Mucosa of stomach (tissue), 1 donor: ENCODE measurements around the gene C2CD4B.
A peak's percentile ranks its signal among the peaks of the same experiment; 100 is the strongest.

Experiments used
- H3K27me3 ChIP-seq: one replicate; pipeline ENCODE4 v1.7.0; 2013; ENCODE audit warnings: mild to moderate bottlenecking, low read length; ENCODE audit not compliant: control insufficient read depth, insufficient read depth
- H3K36me3 ChIP-seq: one replicate; pipeline ENCODE4 v1.7.0; 2013; ENCODE audit warnings: low read length; ENCODE audit not compliant: control insufficient read depth, insufficient read depth
- H3K4me1 ChIP-seq: one replicate; pipeline ENCODE4 v1.7.0; 2013; ENCODE audit warnings: mild to moderate bottlenecking, low read length; ENCODE audit not compliant: control insufficient read depth, insufficient read depth
- H3K4me3 ChIP-seq: one replicate; pipeline ENCODE4 v1.7.0; 2013; ENCODE audit warnings: low read length
- H3K9ac ChIP-seq: one replicate; pipeline ENCODE4 v1.7.0; 2013; ENCODE audit warnings: mild to moderate bottlenecking, low read length, moderate library complexity
- H3K9me3 ChIP-seq: one replicate; pipeline ENCODE4 v1.7.0; 2013; ENCODE audit warnings: mild to moderate bottlenecking, low read length, moderate library complexity; ENCODE audit not compliant: control insufficient read depth
- donor health status: Pancreatic carcinoma.

C2CD4B gene

GRCh38 chr15:62183130-62183529 is 18.0 kb upstream of the C2CD4B start:
- no peaks in the 10 kb centered on the region for H3K4me1 ChIP-seq
- H3K4me3 ChIP-seq: no peak overlapping the region
- H3K9me3 ChIP-seq: no peaks in the 10 kb centered on the region
- no peaks in the 10 kb centered on the region for H3K27me3 ChIP-seq
- no peaks in the 10 kb centered on the region for H3K36me3 ChIP-seq
- H3K9ac ChIP-seq: no peak overlapping the region

- Histone ChIP-seq H3K36me3 (no peaks in the 10 kb centered on the region), H3K27me3 (no peaks in the 10 kb centered on the region), H3K9ac (no peak overlapping the region), H3K9me3 (no peaks in the 10 kb centered on the region), H3K4me1 (no peaks in the 10 kb centered on the region), H3K4me3 (no peak overlapping the region)
These were observed 8.1 kb upstream of the C2CD4B start for GRCh38 chr15:62173215-62173614.

- Histone ChIP-seq H3K36me3 (no peaks in the 10 kb centered on the region), H3K4me3 (no peak overlapping the region)
These were observed 6.8 kb upstream of the C2CD4B start for GRCh38 chr15:62171882-62172281.

DNA sequence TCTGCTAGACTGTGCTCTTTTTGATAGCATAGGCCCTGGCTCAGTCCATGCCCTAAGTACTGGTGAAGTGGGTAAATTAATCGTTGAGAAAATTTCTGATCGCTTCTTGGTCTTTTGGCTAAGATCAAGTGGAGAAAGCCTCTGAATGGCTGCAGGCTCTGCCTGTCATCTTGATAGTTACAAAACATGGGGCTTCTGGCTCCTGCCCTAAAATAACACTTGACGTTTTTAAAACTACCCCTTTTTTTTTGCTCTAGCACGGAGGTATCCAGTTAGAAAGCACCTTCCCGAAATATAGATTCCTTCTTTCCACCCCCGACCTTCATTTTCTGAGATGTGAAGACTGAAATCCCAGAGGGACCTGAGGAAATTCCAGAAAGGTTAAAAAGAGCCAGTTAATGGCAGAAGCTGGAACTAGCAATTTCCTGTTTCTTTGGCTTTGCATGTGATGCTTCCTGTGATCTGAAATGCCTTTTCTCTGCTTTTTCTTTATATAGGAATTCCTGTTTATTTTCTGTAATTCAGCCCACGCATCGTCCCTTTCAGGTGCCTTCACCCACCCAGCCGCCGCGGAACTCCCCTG is 799 bp upstream of the C2CD4B start:
- Histone ChIP-seq H3K36me3 (no peaks in the 10 kb centered on the region), H3K9me3 (no peaks in the 10 kb centered on the region), H3K27me3 (peaks cover 14% of the 10 kb centered on the region), H3K4me1 (peaks cover 10% of the 10 kb centered on the region), H3K4me3 (peak overlapping the region; percentile 37), H3K9ac (no peak overlapping the region)

More at GRCh38 chr15:62171882-62172281, 6.8 kb upstream of the C2CD4B start:
- no peaks in the 10 kb centered on the region for H3K27me3 ChIP-seq
- no peak overlapping the region for H3K9ac ChIP-seq
- no peaks in the 10 kb centered on the region for H3K4me1 ChIP-seq
- H3K9me3 ChIP-seq: no peaks in the 10 kb centered on the region

- peaks cover 10% of the 10 kb centered on the region for H3K4me1 ChIP-seq
- H3K27me3 ChIP-seq: peaks cover 14% of the 10 kb centered on the region
- peak overlapping the region; percentile 65 for H3K9ac ChIP-seq
These were observed 535 bp downstream of the C2CD4B start for GRCh38 chr15:62164396-62165103.

GRCh38 chr15:62164014-62164395 is 1.1 kb downstream of the C2CD4B start:
- no peaks in the 10 kb centered on the region for H3K36me3 ChIP-seq
- no peak overlapping the region for H3K4me3 ChIP-seq
- H3K9me3 ChIP-seq: no peaks in the 10 kb centered on the region
- H3K9ac ChIP-seq: peak overlapping the region; percentile 58
- H3K4me1 ChIP-seq: peaks cover 10% of the 10 kb centered on the region
- H3K27me3 ChIP-seq: peaks cover 14% of the 10 kb centered on the region

More at GRCh38 chr15:62164396-62165103, 535 bp downstream of the C2CD4B start:
- H3K4me3 ChIP-seq: peak overlapping the region; percentile 37
- no peaks in the 10 kb centered on the region for H3K36me3 ChIP-seq
- no peaks in the 10 kb centered on the region for H3K9me3 ChIP-seq

GRCh38 chr15:62163397-62164013 is 1.6 kb downstream of the C2CD4B start:
- Histone ChIP-seq H3K9ac (peak overlapping the region; percentile 58), H3K9me3 (no peaks in the 10 kb centered on the region), H3K36me3 (no peaks in the 10 kb centered on the region), H3K4me3 (no peak overlapping the region), H3K4me1 (peaks cover 10% of the 10 kb centered on the region), H3K27me3 (peaks cover 14% of the 10 kb centered on the region)

DNA sequence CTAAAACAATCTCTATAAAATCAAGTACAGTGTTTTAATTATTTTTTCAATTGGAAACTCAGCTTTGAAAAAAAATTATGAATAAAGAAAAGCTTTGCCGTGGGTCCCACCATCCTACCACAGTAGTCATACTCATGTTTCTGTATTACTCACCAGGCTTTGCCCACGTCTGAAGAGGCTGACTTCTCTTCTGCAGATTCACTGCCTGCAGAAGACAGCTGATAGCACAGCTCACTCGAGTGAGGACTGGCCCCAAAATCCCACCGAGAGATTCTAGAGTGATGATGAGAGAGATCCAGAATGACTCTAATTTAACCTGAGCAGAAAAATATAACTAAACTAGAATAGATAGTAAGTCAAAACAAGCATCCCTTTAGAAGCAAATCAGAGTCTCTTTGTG is 11.9 kb downstream of the C2CD4B start:
- Histone ChIP-seq H3K4me3 (no peak overlapping the region), H3K36me3 (no peaks in the 10 kb centered on the region), H3K9ac (no peak overlapping the region), H3K27me3 (no peaks in the 10 kb centered on the region), H3K4me1 (peaks cover 6% of the 10 kb centered on the region), H3K9me3 (no peaks in the 10 kb centered on the region)

DNA sequence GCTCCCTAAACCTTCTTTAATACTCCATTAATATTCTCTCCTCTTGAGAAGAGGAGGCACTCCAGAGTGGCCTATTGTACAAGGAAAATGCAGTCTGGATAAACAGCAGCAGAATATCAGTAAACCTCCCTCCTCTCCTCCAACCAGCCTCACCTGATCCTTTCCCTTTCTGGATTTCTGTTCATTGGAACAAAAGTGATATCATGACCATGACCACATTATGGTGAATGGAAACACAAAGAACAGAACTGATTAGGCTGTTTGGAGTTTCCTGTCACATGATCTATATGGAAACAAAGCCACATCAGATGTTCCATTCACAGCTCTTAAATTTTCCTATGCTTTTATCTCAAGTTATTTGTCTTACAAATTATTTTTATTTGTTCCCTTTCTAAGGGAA is 14.6 kb downstream of the C2CD4B start:
- Histone ChIP-seq H3K9me3 (no peaks in the 10 kb centered on the region), H3K4me3 (no peak overlapping the region), H3K4me1 (peaks cover 17% of the 10 kb centered on the region), H3K36me3 (no peaks in the 10 kb centered on the region), H3K9ac (no peak overlapping the region), H3K27me3 (no peaks in the 10 kb centered on the region)

DNA sequence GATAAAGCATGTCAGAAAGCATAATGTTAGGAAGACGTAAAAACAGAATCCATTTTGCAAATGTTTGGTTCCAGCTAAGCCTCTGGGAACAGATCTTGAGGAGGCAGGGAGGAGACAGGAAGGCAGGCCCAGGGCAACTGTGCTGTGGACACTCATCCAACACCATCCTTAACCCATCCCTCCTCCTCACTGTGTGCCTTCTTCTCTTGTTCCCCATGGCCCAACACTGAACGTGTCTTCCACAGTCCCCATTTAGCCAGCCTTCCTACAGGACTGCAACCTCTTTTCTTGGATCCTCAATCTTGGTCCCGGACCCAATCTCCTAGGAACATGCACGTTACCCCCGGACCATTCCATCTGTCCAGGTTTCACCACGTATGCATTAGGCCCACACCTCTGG is 15.4 kb downstream of the C2CD4B start:
- H3K4me3 ChIP-seq: no peak overlapping the region
- H3K9ac ChIP-seq: no peak overlapping the region
- no peaks in the 10 kb centered on the region for H3K27me3 ChIP-seq
- H3K36me3 ChIP-seq: no peaks in the 10 kb centered on the region
- no peaks in the 10 kb centered on the region for H3K9me3 ChIP-seq
- H3K4me1 ChIP-seq: peaks cover 21% of the 10 kb centered on the region

DNA sequence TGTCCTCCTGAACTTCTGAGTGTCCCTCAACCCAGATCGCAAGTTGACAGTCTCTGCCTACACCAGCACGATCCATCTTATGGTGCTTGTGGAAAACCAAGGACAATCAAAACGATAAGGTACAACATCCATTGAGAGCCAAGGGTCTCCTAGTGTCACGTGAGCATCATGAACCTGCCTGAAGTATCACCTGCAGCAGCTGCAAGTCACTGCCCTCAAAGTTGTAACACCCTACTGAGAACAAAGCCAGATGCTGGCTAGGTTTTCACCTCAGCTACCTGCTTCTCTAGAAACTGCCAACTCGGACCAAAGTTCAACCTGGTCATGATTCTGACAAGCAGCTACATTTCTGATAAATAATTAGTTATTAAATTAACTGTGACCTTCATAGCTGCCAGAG is 17.5 kb downstream of the C2CD4B start:
- Histone ChIP-seq H3K4me1 (peaks cover 21% of the 10 kb centered on the region), H3K27me3 (no peaks in the 10 kb centered on the region), H3K9ac (no peak overlapping the region), H3K4me3 (no peak overlapping the region), H3K9me3 (no peaks in the 10 kb centered on the region), H3K36me3 (no peaks in the 10 kb centered on the region)

DNA sequence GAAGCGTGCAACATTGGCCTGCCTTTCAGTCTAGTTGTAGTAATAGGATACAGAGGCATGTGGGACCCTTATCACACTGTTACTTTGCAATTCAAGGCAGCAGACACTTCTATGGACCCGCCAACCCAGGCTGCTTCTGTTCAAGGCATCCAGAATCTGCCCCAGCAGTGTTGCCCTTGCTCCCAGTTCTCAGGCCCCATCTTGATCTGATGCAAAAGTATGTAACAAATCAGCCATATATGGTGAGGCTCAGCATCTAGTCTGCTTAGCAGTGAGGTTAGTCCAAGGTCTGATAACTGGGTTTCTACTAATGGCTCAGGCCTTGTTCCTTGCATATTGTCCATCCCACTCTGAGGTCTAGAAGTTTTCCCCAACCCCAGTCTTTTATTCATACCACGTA is 17.9 kb downstream of the C2CD4B start:
- Histone ChIP-seq H3K4me3 (no peak overlapping the region), H3K9me3 (no peaks in the 10 kb centered on the region), H3K36me3 (no peaks in the 10 kb centered on the region), H3K4me1 (peaks cover 25% of the 10 kb centered on the region), H3K9ac (no peak overlapping the region), H3K27me3 (no peaks in the 10 kb centered on the region)
